ENCODE measurements around the gene AGPAT3.

AGPAT3 gene

GRCh38 chr21:44024257-44024656 is 159.2 kb downstream of the AGPAT3 start:
- no peak for DNase-seq (ENCODE audit: low spot score)

- DNase-seq (ENCODE audit: low spot score) = peak; percentile 77
Observed at GRCh38 chr21:44024887-44025353, 159.9 kb downstream of the AGPAT3 start.

- DNase-seq (ENCODE audit: low spot score) = no peak
Observed at GRCh38 chr21:44027607-44028286, 162.7 kb downstream of the AGPAT3 start.

GRCh38 chr21:44028287-44028659 is 163.2 kb downstream of the AGPAT3 start:
- no peak for DNase-seq (ENCODE audit: low spot score)

- no peak for DNase-seq (ENCODE audit: low spot score)
Observed at GRCh38 chr21:44029460-44030087, 164.6 kb downstream of the AGPAT3 start.

- DNase-seq (ENCODE audit: low spot score) = no peak
Observed at GRCh38 chr21:44035244-44035643, 170.2 kb downstream of the AGPAT3 start.

All from Ammon's horn (tissue), 1 donor.